Measurements from ENCODE around the gene ZNF256. TPM values are rescaled to one million over a fixed set of nuclear protein-coding genes. Genes with fewer than 3 reads are reported as not detected.

ZNF256 gene
- 2.9 and 4.4 TPM in 2 replicates for total RNA-seq (2014; rRNA removed; shearing (Covaris generic))

- peak; percentile 96 for DNase-seq (ENCODE audit: low read depth)
Measured at GRCh38 chr19:57947419-57948134, at the start of gene ZNF256. ZNF256 (minus strand) TSS chr19:57947706; CDS start chr19:57947474, 232 bp downstream.

GRCh38 chr19:57992841-57993240, 45.3 kb upstream of the ZNF256 start:
- no peak for DNase-seq (ENCODE audit: low read depth)

GRCh38 chr19:57978586-57979289, 31.2 kb upstream of the ZNF256 start:
- no peak for DNase-seq (ENCODE audit: low read depth)

- DNase-seq (ENCODE audit: low read depth) = no peak
Measured at GRCh38 chr19:57974434-57974833, 26.9 kb upstream of the ZNF256 start, which contains the start of gene C19orf18. C19orf18 (minus strand) TSS chr19:57974534; CDS start chr19:57974432, 102 bp downstream.

- no peak for DNase-seq (ENCODE audit: low read depth)
Measured at GRCh38 chr19:57964761-57965160, 17.3 kb upstream of the ZNF256 start.

- no peak for DNase-seq (ENCODE audit: low read depth)
Measured at GRCh38 chr19:57961785-57962184, 14.3 kb upstream of the ZNF256 start.

GRCh38 chr19:57954996-57955395, 7.5 kb upstream of the ZNF256 start:
- DNase-seq (ENCODE audit: low read depth) = no peak

- DNase-seq (ENCODE audit: low read depth) = no peak
Measured at GRCh38 chr19:57949702-57950101, 2.2 kb upstream of the ZNF256 start.

GRCh38 chr19:57949296-57949695, 1.8 kb upstream of the ZNF256 start:
- DNase-seq (ENCODE audit: low read depth) = no peak

- peak; percentile 10 for DNase-seq (ENCODE audit: low read depth)
Measured at GRCh38 chr19:57947088-57947418, 453 bp downstream of the ZNF256 start.

- no peak for DNase-seq (ENCODE audit: low read depth)
Measured at GRCh38 chr19:57946316-57946715, 1.2 kb downstream of the ZNF256 start.

GRCh38 chr19:57941593-57941992, 5.9 kb downstream of the ZNF256 start:
- DNase-seq (ENCODE audit: low read depth) = no peak

GRCh38 chr19:57935731-57936130, 11.8 kb downstream of the ZNF256 start:
- no peak for DNase-seq (ENCODE audit: low read depth)

GRCh38 chr19:57934820-57935665, 12.5 kb downstream of the ZNF256 start, which contains the start of gene ZNF418:
ZNF418 (minus strand) TSS chr19:57935402; CDS start chr19:57933822, 1,580 bp downstream.
- DNase-seq (ENCODE audit: low read depth) = peak; percentile 82

- DNase-seq (ENCODE audit: low read depth) = no peak
Measured at GRCh38 chr19:57927587-57927986, 19.9 kb downstream of the ZNF256 start.

GRCh38 chr19:57916168-57916995, 31.1 kb downstream of the ZNF256 start, which contains the start of gene ZNF417:
ZNF417 (minus strand) TSS chr19:57916592; CDS start chr19:57916411, 181 bp downstream.
- DNase-seq (ENCODE audit: low read depth) = peak; percentile 96

- DNase-seq (ENCODE audit: low read depth) = no peak
Measured at GRCh38 chr19:57914531-57914930, 33.0 kb downstream of the ZNF256 start.

- DNase-seq (ENCODE audit: low read depth) = no peak
Measured at GRCh38 chr19:57907394-57907793, 40.1 kb downstream of the ZNF256 start.

- no peak for DNase-seq (ENCODE audit: low read depth)
Measured at GRCh38 chr19:57905258-57905657, 42.2 kb downstream of the ZNF256 start.

GRCh38 chr19:57903618-57904184, 43.8 kb downstream of the ZNF256 start:
- DNase-seq (ENCODE audit: low read depth) = no peak

GRCh38 chr19:57900311-57900710, 47.2 kb downstream of the ZNF256 start:
- DNase-seq (ENCODE audit: low read depth) = no peak

Data from Daoy (cell line).